GM21717 (cell line): ENCODE measurements around the gene BBIP1.

Source experiments
- ATAC-seq: cut with Tn5 transposase; IDR thresholded peaks from one replicate; pipeline ENCODE4 v1.9.1; 2021; ENCODE audit warnings: mild to moderate bottlenecking, moderate library complexity; ENCODE audit not compliant: unreplicated experiment

The BBIP1 gene, protein sequence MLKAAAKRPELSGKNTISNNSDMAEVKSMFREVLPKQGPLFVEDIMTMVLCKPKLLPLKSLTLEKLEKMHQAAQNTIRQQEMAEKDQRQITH

DNA sequence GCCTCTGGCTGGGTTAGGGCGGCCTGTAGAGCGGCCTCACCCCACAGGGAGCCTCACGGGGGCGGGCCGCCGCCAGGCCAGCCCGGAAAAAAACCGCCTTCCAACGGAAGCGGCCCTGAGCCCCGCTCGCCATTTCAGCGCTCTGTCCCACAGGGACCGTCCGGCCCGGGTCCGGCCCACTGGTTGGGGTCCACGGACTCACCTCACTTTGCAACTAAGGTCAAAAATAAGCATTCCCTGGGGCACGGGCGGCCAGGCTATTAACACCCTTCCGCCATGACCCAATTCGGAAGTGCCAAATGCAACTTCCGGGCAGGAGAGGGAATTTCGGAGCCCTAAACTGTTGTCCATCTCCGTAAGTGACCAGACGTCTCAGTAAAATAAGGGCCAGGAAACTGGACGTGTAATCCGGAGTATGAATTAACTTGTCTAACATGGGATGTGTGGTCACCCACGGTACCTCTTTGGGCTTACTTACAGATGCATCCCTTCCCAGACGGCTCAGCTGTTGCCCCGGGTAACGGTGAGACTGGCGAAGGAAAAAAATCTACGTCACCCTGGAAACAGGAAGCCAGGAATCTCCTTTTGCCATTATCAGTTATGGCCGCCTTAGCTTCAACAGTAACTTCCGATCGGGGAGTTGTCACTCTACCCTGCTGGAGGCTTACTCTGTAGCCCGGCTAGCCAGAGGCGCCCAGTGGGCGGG, at the start of gene BBIP1:
TSS of gene BBIP1 (minus strand) at position 538 of the 706 bp plus-strand sequence. CDS start 1,023 bp downstream, outside the sequence.
- ATAC-seq = peak; percentile 88

DNA sequence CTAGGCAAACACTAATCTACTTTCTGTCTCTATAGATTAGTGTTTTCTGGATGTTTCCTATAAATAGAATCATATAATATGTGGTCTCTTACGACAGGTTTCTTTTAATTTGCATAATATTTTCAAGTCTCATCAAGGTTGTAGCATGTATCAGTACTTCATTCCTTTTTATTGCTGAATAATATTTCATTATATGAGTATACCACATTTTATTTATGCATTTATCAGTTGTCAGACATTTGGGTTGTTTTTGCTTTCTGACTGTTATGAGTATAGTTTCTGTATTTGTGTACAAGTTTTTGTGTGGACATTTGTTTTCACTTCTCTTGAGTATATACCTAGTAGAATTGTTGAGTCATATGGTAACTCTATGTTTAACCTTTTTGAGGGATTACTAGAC, 48.7 kb upstream of the BBIP1 start:
- ATAC-seq = peak; percentile 72

DNA sequence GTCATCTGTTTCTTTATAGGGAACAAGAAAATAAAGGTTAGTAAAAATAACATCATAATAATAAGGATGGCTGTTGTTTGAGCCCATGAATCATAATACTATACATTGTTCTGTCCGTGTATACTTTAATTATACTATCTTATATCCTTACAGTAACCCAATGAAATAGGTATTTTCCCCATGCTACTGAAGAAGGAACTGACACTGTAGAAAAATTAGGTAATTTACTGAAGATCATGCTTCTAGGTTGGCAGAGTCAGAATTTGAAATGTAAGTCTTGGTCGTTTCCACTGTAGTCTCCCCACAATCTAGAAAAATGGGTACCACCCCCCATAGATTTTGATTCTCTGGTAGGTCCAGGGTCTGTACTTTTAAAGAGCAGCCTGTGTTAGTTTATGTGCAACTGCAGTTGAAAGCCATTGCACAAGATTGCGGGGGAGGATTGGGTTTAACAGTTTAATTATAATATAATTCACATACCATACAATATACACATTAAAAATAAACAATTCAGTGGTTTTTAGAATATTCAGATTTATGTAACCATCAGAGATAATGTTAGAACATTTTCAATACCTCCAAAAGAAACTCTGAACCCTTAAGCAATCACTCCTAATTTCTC, 48.1 kb upstream of the BBIP1 start:
- peak; percentile 36 for ATAC-seq

DNA sequence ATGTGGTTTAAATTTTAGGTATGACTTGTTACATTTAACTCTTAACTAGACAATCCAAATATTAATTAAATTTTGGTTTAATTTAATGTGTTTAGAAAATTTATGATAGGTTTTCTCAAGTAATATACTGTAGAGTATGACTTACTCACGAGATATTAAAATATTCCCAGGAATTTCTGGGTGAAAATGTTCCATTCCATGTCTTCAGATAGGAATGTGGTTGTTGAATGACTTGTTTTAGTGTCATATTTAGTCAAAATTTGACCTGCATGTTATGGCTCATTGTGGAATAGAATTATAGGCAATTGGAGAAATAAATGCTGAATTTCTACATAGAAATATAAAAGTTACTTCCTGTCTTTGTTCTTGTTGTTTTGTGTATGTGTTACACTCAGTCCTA, 47.2 kb upstream of the BBIP1 start:
- no peak for ATAC-seq

DNA sequence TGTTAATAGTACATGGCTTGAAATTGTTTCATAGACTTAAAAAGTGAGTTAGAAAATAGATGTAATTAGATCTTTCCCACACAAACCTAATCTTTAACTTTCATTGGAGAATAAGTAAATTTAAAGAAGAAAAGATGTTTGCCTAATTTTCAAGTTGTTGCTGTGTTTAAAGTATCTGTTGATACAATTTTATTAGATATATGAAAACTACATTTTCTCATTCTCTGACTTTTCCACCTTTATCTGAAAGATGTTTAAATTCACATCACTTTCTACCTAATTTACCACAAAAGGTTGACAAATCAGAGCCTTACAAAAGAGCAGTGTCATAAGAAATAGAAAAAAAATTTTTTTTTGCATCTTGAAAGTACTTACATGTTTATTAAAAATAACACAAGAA, 46.2 kb upstream of the BBIP1 start:
- no peak for ATAC-seq

DNA sequence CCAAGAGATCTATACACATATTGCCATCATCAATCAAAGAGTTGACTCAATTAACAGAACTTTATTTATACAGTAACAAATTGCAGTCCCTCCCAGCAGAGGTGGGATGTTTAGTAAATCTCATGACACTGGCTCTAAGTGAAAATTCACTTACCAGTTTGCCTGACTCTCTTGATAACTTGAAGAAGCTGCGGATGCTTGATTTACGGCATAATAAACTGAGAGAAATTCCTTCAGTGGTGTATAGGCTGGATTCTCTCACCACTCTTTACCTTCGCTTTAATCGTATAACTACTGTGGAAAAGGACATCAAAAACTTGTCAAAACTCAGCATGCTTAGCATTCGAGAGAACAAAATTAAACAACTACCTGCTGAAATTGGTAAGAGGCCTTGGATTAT, 45.7 kb upstream of the BBIP1 start:
- no peak for ATAC-seq

DNA sequence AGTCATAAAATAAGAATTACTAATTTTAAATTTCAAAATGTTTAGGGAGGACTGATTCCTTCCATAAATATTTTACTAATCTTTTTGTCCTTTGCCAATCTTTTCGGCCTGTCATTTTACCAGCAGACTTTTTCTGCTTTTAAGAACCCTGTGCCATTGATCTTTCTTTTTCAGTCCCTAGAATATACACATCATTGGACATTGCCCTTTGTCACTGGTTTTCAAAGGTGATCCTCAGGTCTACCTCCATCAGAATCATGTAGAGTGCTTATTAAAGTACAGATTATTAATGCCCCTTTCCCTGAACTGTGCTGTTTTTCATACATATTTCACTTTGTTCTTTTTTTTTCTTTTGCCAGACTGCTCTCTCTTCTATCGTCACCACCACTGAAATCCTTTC, 44.2 kb upstream of the BBIP1 start:
- ATAC-seq = no peak

DNA sequence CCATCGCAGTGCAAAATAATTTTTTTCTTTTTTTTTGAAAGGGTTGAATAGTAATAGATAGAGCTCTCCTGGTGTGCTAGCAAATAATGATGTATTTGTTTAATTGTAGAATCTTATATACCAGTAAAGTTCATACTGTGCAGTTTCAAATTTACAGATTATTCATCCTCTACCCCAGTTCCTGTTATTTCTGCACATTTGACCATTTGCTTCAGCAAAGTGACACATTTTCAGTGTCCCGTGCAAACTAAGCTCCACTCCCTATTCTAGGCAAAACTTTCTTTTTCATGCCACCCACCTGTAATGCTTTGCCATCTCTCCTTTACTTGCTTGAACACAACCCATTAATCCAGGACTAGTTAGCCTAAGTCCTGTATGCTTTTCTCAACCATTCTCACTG, 43.5 kb upstream of the BBIP1 start:
- ATAC-seq = no peak

DNA sequence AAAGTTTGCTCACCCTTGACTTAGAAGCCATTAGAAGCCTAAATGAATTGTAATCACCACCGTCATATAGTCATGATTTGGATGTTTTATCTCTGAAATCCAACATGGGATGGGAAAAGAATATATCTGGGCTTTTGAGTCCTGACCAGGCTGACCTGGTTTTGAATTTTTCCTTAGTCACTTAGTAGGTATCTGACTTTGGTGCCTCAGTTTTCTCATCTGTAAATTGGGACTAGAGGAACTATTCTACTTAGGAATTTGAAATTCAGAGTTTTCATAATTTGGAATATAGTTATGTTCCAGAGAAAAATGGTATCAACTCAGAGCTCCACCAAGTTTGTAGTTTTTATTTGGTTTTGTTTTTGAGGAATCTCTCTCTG, 41.3 kb upstream of the BBIP1 start:
- ATAC-seq = no peak

DNA sequence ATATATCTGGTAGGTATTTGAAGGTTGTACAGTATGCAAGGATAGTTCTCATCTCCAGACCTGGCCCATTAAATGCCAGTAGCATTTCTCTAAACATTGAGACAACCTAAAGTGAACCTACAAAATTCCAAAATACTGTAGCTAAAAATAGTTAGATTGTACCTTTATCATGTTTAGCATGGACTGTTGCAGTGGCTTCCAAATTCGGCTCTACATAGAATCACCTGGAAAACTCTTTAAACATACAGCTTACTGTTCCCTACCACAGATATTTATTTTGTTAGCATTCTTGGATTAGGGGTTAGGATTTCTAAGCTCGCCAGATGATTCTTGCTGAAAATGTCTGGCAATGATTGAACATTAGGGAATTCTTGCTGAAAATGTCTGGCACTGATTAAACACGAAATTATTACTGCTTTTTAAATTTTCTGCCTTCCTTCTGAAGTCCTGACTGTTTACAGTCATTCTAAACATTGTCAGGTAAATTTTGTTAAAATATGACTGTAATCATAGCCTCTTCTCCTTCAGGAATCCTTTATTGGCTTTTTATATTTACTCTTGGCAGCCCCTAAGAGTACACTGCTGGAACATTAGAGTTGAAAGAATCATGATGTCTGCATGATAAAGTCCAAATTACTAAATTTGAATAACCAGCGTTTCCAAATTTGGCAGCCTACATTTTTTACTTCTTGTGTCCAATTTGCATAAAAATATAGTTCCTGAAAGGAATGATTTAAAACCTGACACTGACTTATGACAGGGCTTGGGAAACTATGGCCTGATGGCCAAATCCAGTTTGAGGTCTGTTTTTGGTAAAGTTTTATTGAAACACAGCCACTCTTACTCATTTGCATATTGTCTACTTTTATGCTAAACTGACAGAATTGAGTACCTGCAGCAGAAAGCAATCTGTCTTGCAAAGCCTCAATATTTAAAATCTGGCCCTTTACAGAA, 40.7 kb upstream of the BBIP1 start:
- no peak for ATAC-seq

DNA sequence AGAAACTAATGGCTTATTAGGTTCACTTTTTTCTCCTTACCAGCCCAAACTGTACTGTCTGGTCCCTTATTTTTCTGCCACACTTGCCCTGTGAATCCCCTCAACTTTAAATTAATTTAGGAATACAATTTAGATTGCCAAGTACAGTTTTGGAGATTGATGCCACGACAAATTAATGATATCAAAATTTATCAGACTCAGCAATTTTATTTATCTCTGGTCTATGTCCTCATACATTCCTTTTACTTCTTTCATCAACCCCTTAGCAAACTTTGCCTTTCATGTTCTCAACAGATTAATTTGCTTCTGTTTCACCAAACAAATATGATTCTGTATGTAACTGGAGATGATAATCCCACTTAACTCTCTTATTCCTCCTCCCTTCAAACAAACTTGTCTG, 38.6 kb upstream of the BBIP1 start:
- no peak for ATAC-seq

DNA sequence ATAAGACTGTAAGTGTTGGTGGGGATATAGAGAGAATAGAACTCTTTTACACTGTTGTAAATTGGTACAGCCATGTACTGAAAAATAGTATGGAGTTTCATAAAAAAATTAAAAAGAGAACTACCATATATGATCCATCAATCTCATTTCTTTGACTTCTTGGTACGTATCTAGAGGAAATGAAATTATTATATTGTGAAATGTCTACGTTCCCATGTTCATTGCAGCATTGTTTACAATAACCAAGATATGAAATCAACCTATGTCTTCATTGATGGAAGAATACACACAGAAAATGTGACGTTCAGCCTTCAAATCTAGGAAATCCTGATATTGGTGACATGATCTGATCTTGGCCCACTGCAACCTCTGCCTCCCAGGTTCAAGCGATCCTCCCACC, 32.4 kb upstream of the BBIP1 start:
- ATAC-seq = no peak

DNA sequence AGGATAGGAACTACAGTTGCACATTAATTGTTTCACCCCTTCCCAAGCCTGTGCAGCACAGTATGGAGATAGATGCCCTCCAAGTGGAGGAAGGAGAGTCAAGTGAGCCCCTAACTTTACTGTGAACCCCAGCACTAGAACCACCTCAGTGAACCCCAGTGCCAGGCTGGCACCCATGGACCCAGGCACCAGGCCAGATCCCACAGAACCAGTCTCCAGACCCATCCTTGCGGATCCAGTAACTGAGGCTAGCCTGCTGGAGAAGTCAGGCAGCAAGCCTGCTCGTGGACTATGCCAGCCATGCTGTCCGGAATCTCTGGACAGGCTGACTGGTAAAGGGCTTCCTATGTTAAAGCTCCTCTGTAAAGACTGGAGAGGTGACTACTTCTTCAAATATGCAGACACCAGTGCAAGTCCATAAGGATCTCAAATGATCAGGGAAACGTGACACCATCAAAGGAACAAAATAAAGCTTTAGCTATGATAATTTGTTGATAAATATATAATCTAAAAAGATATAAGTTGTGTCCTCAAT, 28.1 kb upstream of the BBIP1 start:
- ATAC-seq = no peak

DNA sequence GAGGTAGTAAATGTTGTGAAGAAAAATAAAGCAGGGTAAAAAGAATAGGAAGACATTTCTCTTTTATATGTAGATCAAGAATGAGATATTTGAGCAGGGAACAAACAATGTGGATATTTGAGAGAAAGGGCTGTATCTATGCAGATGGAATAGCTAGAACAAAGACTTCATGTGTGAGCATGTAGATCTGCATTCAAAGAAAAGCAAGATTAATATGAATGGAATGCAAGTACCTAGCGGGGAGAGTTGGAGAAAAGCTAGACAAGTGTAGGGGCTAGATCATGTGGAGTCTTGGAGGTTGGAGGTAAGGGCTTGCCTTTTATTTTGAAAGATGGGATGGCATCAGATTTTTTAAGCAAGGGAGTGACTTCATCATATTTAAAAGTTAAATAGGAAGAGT, 27.5 kb upstream of the BBIP1 start:
- ATAC-seq = no peak

DNA sequence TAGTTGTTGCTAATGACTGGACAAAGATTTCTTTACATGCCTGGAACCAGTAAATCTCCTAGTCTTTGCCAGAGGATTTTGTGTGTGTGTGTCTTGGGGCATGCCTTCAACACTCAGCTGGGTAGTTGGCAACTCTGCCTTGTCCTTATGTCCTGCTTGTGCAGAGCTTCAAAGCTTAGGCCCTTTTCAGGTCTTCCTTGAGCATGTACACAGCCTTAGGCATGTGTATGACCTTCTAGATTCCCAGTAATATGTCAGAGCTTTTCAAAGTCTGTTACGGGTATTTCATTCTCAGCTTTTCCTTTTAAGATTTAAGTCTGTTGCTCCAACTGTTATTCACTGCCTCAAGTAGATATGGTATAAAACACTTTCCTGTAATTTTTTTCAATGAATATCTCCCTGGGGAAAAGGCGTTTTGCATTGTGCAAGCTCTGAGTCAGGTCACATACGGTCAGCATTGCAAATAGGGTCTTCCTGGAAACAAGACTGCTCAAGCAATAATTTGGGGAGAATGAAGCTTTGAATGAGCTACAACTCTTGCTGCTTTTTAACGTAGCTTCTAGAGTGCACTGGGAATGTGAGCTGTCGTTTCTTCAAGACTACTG, 25.9 kb upstream of the BBIP1 start:
- ATAC-seq = no peak

DNA sequence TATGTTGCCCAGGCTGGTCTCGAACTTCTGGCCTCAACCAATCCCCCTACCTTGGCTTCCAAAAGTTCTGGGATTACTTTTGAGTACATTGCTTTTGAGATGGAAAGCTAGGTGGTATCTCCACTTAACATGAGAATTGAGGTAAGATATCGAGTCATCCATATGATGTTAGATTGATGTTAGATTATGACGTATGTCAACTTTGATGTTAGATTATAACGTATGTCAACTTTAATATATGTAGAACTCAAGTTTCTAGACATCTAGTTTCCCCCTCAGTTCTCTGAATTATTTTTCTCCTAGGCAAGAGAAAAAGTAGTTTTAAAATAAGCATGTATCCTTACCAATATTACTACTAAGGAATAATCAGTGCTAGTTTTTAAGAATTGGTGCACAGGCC, 20.4 kb upstream of the BBIP1 start:
- no peak for ATAC-seq

DNA sequence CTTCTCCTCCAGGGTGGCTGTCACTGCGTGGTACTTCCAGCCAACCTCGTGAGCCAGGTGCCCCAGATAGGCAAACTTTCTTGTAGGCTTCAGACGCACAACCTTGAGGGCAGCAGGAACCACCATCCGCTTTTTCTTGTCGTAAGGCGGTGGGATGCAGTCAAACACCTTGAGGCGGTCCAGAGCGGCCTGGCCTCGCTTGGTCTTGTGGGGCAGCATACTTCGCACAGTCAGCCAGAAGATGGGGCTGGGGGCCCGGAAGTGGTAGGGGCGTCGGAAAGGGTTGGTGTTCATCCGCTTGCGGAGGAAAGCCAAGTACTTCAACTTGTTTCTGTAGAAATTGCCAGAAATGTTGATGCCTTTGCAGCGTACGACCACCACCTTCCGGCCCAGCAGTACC, 17.8 kb upstream of the BBIP1 start:
- ATAC-seq = no peak

DNA sequence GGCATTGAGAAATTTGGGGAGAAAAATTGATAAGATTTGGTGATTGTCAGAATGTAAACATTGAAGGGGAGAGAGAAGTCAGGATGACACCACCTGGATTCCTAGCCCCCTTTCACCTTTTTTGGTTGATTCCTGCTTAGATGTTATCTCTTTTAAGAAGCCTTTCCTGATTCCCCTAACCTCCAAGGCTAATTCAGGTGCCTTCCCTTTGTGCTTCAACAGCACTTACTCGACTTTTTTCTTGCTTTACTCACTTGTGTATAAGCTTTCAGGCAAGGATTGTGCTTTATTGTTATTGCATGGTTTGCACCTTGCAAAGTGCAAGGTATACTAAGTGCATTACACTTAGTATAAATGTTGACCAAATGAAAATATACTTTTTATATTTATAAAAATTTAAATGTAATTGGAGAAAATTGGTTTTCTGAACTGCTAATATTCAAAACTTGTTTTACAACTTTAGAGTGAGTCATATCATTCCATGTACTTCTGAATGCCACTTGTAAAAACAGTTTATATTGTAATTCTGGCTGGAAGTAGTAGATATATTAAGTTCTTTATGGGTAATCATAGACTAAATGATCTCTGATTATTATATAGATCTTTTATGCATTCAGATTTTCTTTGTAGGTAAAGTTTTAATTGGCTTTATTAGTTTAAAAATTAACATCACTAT, 13.7 kb upstream of the BBIP1 start:
- ATAC-seq = no peak

DNA sequence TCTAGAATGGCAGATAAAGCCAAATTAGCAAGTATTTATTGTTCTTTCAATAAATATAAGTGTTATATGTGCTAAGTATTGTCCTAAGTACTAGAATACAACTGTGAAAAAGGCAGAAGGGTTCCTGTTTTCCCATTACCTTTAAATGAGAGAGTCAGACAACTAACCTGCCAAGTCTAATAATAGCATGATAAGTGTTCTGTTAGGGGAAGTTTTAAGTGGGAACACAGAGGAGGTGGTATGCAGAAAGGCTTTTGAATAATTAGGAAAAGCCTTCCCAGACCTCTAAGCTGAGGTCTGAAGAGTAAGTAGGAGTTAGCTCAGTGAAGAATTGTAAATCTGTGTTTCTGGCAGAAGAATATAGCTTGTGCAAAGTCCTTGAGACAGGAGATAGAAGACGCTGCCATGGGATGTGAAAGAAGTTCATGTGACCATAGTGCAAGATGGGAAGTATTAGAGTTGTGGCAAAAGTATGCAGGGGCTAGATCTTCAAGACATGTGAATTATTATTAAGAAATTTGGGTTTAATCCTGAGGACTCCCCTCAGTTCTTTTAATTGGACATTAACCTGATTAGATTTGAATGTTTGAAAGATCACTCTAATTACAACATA, 12.9 kb upstream of the BBIP1 start:
- ATAC-seq = no peak

DNA sequence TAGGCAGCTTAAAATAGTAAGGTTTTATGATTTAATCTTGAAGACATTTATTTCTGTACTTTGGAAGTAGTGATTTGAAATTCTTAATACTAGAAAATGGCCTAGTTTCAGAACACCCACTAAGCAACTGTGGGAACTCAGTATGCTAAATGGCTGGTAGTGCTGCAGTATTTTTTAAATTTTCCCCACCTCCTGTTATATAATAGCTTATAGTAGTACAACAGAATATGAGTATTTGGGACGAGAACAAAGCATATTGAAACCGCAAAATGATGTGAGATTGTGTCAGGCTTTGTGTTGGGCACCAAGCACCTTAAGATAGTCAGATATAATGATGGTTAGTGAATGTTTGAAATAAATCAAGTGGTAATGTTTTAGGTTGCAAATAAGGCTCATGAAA, 8.5 kb upstream of the BBIP1 start:
- ATAC-seq = no peak
